HG02588 (cell line): Measurements from ENCODE around the gene GPR137.
"Not testable (repeated sequence)": the region's sequence is repeated elsewhere in the genome, so short reads cannot be mapped to it uniquely, and the experiment has no call there.

ENCODE experiments used
- ATAC-seq: cut with Tn5 transposase; IDR thresholded peaks from one replicate; pipeline ENCODE4 v1.9.1; 2021; ENCODE audit warnings: mild to moderate bottlenecking, moderate library complexity; ENCODE audit not compliant: unreplicated experiment

The GPR137 gene

DNA sequence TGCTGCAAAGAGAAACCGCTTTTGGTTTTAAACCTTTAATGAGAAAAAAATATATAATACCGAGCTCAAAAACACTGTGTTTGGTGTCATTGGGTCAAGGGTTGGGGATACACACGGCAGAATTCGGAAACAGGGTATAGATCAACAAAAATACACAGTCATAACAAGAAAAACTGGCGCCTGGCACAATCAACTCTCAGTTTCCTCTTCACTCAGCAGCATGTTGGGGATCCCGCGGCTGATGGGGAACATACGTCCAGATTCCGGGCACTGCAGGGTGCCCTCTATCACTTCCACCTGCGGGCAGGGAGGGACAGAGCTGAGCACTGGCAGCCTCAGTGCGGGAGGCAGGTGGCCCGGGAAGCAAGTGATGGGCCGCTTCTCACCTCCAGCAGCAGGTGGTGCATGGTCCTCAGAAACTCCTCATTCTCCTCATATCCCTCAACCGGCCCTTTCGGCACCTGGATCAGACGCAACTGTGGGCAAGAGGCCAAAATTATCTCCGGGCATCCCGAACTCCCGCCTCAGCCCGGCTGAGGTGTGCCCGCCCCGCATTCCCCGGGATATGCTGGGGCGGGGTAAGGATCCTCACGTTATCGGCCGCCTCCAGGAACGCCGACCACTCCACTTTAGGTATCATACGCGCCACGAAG, 31.1 kb downstream of the GPR137 start:
- ATAC-seq: peak; percentile 1

DNA sequence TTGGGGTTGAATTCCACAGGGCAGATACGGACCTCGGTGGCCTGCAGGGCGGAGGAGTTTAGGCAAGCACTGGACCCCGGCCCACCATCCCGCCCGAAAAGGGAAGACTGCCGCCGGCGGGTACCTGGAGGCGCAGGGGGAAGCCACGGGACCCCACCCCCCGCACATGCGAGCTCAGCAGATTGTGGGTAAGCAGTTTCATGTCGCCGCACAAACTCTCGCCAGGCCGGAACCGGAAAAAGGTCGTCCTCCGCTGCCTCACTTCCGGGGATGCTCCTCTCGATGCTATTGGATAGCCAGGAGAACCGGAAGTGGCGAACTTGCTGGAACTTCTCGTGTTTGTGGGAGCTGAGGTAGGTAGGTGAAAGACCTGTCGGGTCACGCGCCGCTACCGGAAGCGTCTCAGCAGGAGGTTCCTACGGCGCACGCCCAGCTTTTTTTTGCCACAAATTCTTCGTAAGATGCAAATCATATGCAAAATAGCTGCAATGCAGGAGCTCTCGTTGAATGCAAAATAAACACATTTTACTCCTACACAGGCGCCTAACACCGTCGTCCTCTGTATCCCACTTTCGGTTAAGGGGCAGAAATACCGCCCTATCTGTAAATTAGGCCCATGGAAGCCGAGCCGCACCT, 31.8 kb downstream of the GPR137 start, which contains the start of gene TRMT112:
Gene TRMT112 (minus strand): TSS at position 235 of the 636 bp plus-strand sequence. CDS start 33 bp downstream, at position 202.
- ATAC-seq: peak; percentile 62

DNA sequence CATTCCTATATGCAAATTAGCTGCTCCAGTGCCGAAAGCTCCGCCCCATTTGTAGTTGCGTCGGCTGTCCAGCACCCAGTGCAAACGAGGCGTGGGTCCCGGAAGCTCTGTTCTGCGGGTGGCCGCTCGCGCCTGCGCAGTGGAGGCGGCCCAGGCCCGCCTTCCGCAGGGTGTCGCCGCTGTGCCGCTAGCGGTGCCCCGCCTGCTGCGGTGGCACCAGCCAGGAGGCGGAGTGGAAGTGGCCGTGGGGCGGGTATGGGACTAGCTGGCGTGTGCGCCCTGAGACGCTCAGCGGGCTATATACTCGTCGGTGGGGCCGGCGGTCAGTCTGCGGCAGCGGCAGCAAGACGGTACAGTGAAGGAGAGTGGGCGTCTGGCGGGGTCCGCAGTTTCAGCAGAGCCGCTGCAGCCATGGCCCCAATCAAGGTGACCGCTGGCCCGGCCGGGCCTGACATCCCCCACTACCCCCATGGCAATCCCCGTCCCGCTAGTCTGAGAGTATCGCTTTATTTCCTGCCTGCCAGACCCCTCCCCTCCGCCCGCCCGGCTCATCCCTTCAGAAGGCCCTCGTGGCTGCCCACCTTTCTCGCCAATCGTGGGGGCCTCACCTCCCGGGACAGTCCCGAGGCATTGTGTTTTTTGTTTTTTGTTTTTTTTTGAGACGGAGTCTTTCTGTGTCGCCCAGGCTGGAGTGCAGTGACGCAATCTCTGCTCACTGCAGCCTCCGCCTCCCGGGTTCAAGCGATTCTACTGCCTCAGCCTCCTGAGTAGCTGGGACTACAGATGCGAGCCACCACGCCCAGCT, 32.5 kb downstream of the GPR137 start, which contains the start of gene PRDX5:
Gene PRDX5 (plus strand): TSS at position 161 of the 805 bp plus-strand sequence. CDS start 95 bp downstream, at position 256.
- ATAC-seq: peak; percentile 72

DNA sequence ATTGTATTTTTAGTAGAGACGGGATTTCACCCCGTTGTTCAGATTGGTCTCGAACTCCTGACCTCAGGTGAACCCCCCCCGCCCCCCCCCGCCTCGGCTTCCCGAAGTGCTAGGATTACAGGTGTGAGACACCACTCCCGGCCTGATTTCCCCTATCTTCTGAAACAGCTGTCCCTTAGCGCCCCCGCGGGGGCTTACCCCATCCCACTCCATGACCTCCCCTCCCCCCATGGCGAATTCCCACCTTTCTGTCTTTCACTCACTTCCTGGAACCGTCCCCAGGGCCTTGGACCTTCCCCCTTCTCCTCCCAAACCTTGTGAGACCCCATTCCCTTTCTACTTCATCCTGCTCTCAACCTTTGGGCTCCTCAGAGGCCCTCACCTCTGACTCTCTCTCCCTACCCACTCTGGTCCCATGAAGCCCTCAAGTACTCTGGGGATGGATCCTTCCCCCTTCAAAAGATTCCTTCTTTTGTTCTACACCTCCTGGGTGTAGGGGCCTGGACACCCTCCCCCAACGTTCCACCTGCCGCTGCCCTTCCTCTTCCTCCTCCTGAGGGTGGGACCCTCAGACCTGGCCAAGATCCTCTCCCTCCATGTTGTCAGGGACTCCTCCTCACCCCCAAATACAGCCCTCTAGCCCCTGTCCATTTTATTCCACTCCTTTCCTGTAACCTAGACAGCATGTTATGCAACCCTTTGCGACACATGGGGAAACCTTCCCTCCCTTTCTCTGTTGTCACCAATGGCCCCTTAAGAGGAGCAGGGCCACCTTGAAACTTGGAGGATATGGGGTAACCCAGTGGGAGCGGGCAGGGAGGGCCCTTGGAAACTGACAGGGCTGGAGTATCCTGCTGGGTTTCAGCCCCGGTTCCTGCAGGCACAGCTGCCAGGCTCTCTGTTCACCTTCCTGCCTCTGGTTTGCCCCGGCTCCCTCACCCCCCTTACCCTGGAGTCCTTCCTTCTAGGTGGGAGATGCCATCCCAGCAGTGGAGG, 33.4 kb downstream of the GPR137 start:
- ATAC-seq: no peak

DNA sequence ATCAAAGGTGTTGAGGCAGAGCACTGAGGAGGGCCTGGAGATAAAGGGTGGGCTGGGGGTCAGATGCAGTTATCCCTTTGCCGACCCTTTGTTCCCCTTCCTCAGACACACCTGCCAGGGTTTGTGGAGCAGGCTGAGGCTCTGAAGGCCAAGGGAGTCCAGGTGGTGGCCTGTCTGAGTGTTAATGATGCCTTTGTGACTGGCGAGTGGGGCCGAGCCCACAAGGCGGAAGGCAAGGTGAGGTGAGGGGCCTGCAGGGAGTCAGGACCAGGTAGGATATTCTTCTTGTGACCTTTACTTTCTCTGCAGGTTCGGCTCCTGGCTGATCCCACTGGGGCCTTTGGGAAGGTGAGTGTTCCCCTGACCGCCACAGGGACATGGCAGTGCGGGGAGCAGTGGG, 34.9 kb downstream of the GPR137 start:
- ATAC-seq: no peak

DNA sequence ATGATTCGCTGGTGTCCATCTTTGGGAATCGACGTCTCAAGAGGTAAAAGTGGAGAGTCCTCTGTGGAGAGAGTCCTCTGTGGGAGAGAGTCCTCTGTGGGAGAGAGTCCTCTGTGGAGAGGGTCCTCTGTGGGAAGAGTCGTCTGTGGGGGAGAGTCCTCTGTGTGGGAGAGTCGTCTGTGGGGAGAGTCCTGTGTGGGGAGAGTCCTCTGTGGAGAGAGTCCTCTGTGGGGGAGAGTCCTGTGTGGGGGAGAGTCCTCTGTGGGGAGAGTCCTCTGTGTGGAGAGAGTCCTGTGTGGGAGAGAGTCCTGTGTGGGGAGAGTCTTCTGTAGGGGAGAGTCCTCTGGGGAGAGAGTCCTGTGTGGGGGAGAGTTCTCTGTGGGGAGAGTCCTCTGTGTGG, 35.4 kb downstream of the GPR137 start:
- no peak for ATAC-seq

DNA sequence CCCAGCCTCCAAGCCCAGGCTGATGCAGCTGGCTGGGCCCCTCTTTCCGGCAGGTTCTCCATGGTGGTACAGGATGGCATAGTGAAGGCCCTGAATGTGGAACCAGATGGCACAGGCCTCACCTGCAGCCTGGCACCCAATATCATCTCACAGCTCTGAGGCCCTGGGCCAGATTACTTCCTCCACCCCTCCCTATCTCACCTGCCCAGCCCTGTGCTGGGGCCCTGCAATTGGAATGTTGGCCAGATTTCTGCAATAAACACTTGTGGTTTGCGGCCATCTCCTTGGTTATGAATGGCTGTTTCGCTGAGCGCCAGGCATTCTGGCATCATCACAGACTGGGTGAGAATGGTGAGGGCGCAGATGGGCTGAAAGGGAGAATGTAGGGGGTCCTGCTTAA, 35.9 kb downstream of the GPR137 start:
- no peak for ATAC-seq

DNA sequence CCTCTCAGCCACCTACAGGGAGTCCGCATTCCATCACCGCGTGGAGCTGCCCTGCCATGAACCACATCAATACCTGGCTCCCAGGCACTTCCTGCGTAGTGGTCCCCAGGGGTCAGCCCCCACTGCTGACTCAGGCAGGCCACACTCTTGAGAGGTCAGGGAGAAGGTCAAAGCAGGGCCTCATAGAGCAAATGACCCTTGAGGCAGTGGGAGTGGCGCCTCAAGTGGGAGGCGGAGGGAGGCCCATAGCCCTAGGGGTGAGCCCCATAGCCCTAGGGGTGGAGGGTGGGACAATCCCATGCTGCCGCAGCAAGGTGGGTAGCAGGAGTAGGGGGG, 37.2 kb downstream of the GPR137 start:
- no peak for ATAC-seq

DNA sequence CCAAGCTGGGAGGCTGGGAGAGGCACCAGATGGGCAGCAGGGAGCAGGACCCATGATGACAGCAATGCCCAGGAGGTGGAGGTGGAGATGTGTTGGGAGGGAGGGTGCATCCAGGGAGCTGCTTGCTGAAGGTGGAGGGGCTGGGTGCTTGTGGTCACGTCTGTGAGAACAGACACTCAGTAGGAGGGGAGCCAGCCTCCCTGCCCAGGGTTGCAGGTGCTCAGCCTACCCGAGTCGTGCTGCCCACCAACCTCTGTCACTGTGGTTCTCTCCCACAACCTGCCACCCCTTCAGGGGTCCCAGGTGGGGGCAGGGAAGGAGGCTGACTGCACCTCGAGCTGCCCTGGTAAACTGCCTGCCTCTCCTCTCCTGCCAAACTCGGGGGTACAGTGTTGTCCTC, 37.7 kb downstream of the GPR137 start:
- ATAC-seq: no peak

DNA sequence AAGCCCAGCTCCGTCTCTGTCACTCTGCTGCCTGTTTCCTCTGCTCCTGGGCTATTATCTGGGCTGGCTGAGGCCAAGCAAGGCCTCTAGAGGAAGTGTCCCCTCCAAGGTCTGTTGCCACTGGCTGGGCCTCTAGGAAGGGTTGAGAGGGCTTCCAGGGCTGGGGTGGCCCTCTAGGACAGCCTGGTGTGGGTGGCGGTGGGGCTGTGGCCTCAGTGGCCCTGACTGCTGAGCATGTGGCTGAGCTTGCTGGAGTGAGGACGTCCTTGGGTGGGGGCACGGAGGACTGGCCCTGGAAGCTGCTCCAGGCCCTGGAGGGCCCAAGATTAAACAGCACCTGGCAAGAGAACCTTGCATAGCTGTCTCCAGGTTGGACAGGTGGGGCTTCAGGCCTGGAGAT, 38.3 kb downstream of the GPR137 start:
- ATAC-seq: not testable (repeated sequence)

DNA sequence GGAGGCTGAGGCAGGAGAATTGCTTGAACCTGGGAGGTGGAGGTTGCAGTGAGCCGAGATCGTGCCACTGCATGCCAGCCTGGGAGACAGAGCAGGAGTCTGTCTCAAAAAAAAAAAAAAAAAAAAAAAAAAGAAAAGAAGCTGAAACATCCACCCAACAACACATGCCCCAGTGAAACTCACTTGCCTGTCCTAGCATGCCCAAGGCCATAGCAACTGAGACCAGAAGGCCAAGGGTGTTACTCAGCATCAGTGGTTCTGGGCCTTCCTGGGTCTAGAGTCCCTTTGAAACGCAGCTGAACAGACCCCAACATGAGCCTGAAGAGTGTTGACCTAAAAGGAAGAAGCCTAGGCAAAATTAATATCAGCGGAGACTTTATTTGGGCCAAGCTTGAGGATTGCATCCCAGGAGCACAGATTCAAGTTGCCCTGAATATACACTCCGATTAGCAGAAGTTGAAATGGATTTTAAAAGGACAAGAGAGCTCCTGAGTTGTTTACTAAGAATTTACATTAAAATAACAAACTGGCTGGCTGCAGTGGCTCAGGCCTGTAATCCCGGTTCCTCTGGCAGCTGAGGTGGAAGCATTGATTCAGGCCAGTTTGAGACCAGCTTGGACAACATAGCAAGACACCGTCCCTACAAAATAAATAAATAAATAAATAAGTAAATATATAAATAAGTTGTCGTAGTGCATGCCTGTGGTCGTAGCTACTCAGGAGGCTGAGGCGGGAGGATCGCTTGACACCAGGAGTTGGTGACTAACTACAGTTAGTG, 39.2 kb downstream of the GPR137 start:
- ATAC-seq: no peak

DNA sequence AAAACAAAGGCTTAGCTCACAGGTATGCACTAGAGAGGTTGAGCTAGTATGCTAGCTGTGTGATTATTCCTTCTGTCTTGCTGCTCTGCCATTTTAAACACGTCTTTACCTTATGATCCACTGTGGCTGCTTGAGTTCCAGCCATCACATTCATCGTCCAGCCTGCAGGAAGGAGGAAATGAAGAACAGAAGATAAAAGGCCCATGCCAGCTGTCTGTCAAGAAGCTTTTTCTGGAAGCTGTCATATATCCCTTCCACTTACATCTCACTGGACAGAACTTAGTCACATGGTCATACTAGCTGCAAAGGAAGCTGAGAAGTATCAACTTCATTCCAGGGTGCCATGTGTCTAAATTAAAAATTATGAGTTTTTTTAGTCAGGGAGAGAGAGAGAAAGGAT, 41.7 kb downstream of the GPR137 start:
- ATAC-seq: no peak

DNA sequence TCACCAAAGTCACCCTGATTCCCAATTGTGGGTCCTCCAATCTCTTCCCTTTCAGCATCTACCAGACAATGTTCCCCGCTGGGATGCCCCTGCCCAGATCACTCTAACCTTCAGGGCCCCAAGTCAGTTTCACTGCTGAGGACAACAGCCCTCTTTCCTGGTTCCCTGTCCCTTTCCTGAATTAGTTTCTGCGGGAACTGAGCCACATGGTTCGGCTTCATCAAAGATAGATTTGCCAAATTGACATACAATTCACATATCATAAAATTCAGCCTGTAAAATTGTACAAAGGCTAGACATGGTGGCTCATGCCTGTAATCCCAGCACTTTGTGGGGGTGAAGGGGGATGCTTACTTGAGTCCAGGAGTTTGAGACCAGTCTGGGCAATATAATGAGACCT, 42.3 kb downstream of the GPR137 start:
- no peak for ATAC-seq

DNA sequence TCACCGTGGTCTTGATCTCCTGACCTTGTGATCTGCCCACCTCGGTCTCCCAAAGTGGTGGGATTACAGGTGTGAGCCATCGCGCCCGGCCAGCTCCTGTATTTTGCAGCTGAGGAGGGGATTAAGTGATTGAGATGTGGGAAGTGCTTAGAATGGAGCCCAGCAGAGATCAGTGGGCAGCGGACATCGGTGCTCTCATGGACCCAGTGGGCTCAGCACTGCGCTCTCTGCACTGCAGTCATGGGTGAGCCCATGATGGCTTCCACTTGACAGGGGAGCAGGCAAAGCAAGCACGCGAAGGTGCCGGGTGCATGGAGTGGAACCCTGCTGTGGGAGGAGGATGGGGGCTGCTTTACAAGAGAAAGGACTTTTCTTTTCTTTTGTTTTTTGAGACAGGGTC, 45.2 kb downstream of the GPR137 start:
- ATAC-seq: no peak

DNA sequence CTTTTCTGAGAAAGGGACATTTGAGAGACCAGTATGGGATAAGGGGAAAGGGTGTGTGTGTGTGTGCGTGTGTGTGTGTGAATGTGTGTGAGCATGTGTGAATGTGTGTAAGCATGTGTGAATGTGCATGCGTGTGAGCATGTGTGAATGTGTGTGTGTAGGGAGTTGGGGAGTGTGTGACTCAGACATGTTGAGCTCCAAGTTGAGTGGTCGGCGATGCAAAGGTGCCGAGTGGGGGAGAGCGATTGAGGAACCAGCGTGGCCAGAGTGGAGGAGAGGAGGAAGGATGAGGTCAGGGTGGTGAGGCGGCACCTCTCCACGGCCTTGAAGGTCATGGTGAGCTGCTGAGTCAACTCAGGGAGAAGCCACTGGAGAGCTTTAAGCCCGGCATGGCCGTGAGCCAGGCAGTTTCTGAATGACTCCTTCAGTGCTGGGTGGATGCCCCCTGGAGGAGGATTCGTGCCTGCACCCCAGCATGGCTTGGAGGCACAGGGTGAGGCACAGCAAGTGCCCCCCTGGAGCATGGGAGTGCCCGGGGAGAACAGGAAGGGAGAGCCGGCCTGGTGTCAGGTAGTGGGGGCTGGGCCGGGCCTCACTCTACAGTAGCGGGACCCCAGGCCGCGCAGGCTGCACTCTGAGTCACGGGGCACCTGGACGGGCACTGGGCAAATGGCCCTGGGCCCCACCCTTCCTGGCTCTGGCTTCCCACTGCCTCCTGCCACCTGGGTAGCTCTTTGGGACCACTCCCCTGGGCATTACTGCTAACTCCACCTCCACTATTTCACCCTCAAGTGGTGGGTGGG, 46.1 kb downstream of the GPR137 start:
- peak; percentile 46 for ATAC-seq

DNA sequence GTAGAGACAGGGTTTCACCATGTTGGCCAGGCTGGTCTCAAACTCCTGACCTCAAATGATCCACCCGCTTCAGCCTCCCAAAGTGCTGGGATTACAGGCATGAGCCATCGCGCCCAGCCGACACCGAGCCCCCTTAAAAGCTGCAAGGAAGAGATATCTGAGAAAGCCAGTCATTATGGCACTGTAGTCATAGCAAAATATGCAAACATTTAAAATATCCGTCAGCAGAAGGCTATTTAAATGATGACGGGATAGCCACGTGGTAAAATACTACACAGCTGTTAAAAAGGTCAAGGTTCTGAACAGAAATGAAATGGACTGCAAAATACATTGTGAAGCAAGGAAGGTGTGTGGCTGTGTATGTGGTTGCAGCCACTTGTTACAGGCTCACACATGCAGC, 47.9 kb downstream of the GPR137 start:
- ATAC-seq: no peak

DNA sequence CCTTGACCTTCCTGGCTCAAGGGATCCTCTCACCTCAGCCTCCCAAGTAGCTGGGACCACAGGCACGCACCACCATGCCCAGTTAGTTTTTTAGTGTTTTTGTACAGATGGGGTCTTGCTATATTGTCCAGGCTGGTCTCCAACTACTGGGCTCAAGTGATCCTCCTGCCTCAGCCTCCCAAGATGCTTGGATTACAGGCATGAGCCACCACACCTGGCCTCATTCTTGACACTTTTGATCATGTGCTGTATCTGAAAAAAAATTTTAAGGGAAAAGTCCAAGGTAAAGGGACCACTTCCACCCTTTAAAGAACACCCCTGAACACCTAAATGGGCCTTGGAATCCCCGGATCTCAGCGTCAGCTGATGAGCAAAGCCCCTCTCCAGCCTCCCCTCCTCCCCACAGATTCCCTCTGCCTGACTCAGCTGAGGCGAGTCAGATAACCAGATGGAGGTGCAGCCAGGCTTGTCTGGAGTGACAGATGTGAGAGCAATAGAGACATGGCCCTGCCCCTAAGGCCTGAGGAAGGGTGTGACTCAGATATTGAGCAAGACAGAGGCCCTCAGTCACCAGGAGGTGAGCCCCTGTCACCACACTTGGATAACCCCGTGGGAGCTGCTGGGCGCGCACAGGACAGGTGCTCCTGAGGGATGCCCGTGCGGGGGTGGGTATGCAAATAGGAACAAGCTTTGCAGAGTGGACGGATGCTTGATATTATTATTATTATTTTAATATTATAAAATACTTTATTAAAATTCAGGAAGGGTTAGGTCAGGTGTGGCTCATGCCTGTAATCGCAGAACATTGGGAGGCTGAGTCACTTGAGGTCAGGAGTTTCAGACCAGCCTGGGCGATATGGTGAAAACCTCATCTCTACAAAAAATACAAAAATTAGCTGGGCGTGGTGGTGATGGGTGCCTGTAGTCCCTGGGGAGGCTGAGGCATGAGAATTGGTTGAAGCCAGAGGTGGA, 49.4 kb downstream of the GPR137 start:
- peak; percentile 67 for ATAC-seq
